Right cardiac atrium (tissue), 5 donors: ENCODE data around the gene CCDC78. TPM values are rescaled to one million over a fixed set of nuclear protein-coding genes. Genes with fewer than 3 reads are reported as not detected.

Experiments
- ATAC-seq, 2 donors: fragments of 200-7000 bp; cut with Tn5 transposase; one replicate each; pipeline versions ENCODE4 v1.8.0 to v1.9.1; 2020; ENCODE audit warnings: moderate library complexity in 2 of 2, mild to moderate bottlenecking in 1 of 2
- DNase-seq, 3 donors: peaks; one replicate each; pipeline ENCODE4 v3.0.0-alpha.2; 2020
- H3K27ac ChIP-seq: one replicate; pipeline ENCODE4 v1.5.1; 2013; ENCODE audit warnings: mild to moderate bottlenecking, low read length, control low read depth, moderate library complexity
- H3K27me3 ChIP-seq: one replicate; pipeline ENCODE4 v1.6.1; 2013; ENCODE audit not compliant: control insufficient read depth, insufficient read depth
- H3K4me1 ChIP-seq: one replicate; pipeline ENCODE4 v1.6.1; 2013; ENCODE audit warnings: low read length; ENCODE audit not compliant: control insufficient read depth, insufficient read depth
- H3K4me3 ChIP-seq: one replicate; pipeline ENCODE4 v1.5.1; 2013; ENCODE audit warnings: low read length, control low read depth
- H3K9me3 ChIP-seq: one replicate; pipeline ENCODE4 v1.6.1; 2013; ENCODE audit warnings: low read length; ENCODE audit not compliant: control insufficient read depth
- WGBS: extraction: QIAGEN DNeasy Blood & Tissue Kit; methylation state at CpG from one replicate; pipeline ENCODE4 v1.1.7; 2013; 5-methylcytosine and 5-hydroxymethylcytosine counted together
- intact Hi-C, 4 donors: fragments of 100-400 bp; cut with DNase I; formaldehyde crosslinking; loops; one replicate each; pipeline versions ENCODE4 v1.11.0 to v1.14.0; 2022 to 2023
- polyA plus RNA-seq: library from polyadenylated mRNA; stranded (reverse); fragments of 200-250 nt; gene quantifications from one replicate; pipeline ENCODE4 v1.2.3, GENCODE V29; 2013
- total RNA-seq, 4 donors: library from RNA; stranded (reverse); fragmentation: NEBNext Ultra II Directional; extraction: Animal tissue kit (Norgen Biotek cat#: 25700); gene quantifications; one replicate each; pipeline ENCODE4 v1.2.1, GENCODE V29; 2021
- donor health status: healthy with polysubstance abuse.
- donor health status: DM: no; HTN: yes; CAD: no.
- donor health status: DM: no; HTN: no; CAD: no.
- donor health status: DM: no; HTN: yes; CAD: no; lungs with severe emphysema.
- donor health status: DM: yes; HTN: yes; CAD: no.

CCDC78 gene
- total and polyA plus RNA-seq, 5 donors, result 0.36 to 0.97 (median 0.44) TPM; not detected in 1

- 93% methylated on average over 25 of the region's 25 CpGs for WGBS
- peak in 1 of 3 donors; percentile 29 for DNase-seq
- Histone ChIP-seq H3K4me1 (no peaks in the 10 kb centered on the region), H3K4me3 (no peak overlapping the region), H3K9me3 (no peaks in the 10 kb centered on the region), H3K27ac (no peak overlapping the region), H3K27me3 (no peaks in the 10 kb centered on the region)
- ATAC-seq, result no peak
- intact Hi-C loops, result no loop called here
Measured at GRCh38 chr16:734981-735881, 9.0 kb upstream of the CCDC78 start.

GRCh38 chr16:734208-734980 lies 8.2 kb upstream of the CCDC78 start:
- Histone ChIP-seq H3K9me3 (no peaks in the 10 kb centered on the region), H3K4me1 (no peaks in the 10 kb centered on the region), H3K27ac (no peak overlapping the region), H3K27me3 (no peaks in the 10 kb centered on the region), H3K4me3 (no peak overlapping the region)
- DNase-seq, result peak in 1 of 3 donors; percentile 48
- intact Hi-C loops, result no loop called here
- ATAC-seq, result no peak
- WGBS, result 89% methylated on average over 49 of the region's 49 CpGs

GRCh38 chr16:733382-734207 lies 7.4 kb upstream of the CCDC78 start:
- Histone ChIP-seq H3K27me3 (no peaks in the 10 kb centered on the region), H3K4me3 (no peak overlapping the region), H3K9me3 (no peaks in the 10 kb centered on the region), H3K4me1 (no peaks in the 10 kb centered on the region), H3K27ac (no peak overlapping the region)
- DNase-seq, result peak in 2 of 3 donors; percentile 62 to 71
- WGBS, result 81% methylated on average over 34 of the region's 34 CpGs
- no peak for ATAC-seq
- intact Hi-C loops, result no loop called here

- H3K27me3 ChIP-seq, result no peaks in the 10 kb centered on the region
- WGBS, result 91% methylated on average over 13 of the region's 13 CpGs
- no peak overlapping the region for H3K27ac ChIP-seq
- H3K4me3 ChIP-seq, result no peak overlapping the region
- DNase-seq (peak in 1 of 3 donors; percentile 31), ATAC-seq (no peak)
- intact Hi-C loops, result no loop called here
- H3K4me1 ChIP-seq, result no peaks in the 10 kb centered on the region
- H3K9me3 ChIP-seq, result no peaks in the 10 kb centered on the region
Measured at GRCh38 chr16:732936-733335, 6.7 kb upstream of the CCDC78 start.

- Histone ChIP-seq H3K9me3 (no peaks in the 10 kb centered on the region), H3K4me3 (no peak overlapping the region), H3K27ac (no peak overlapping the region), H3K4me1 (no peaks in the 10 kb centered on the region), H3K27me3 (no peaks in the 10 kb centered on the region)
- DNase-seq (peak in 1 of 3 donors; percentile 29), ATAC-seq (no peak)
- WGBS, result 92% methylated on average over 12 of the region's 12 CpGs
- intact Hi-C loops, result no loop called here
Measured at GRCh38 chr16:732332-732731, 6.1 kb upstream of the CCDC78 start.

- no peaks in the 10 kb centered on the region for H3K27me3 ChIP-seq
- no peaks in the 10 kb centered on the region for H3K4me1 ChIP-seq
- H3K9me3 ChIP-seq, result no peaks in the 10 kb centered on the region
- ATAC-seq (no peak), DNase-seq (peak in 1 of 3 donors; percentile 58)
- no peak overlapping the region for H3K27ac ChIP-seq
- intact Hi-C loops, result no loop called here
- 85% methylated on average over 22 of the region's 22 CpGs for WGBS
- H3K4me3 ChIP-seq, result no peak overlapping the region
Measured at GRCh38 chr16:730666-731509, 4.6 kb upstream of the CCDC78 start.

GRCh38 chr16:729768-730665 lies 3.8 kb upstream of the CCDC78 start:
- Histone ChIP-seq H3K27ac (no peak overlapping the region), H3K27me3 (no peaks in the 10 kb centered on the region), H3K9me3 (no peaks in the 10 kb centered on the region), H3K4me1 (no peaks in the 10 kb centered on the region), H3K4me3 (no peak overlapping the region)
- intact Hi-C loops, result no loop called here
- 88% methylated on average over 37 of the region's 37 CpGs for WGBS
- ATAC-seq (no peak), DNase-seq (no peak)

- Histone ChIP-seq H3K27ac (no peak overlapping the region), H3K27me3 (no peaks in the 10 kb centered on the region), H3K4me1 (no peaks in the 10 kb centered on the region), H3K4me3 (no peak overlapping the region), H3K9me3 (no peaks in the 10 kb centered on the region)
- WGBS, result 60% methylated on average over 55 of the region's 55 CpGs
- no peak for ATAC-seq
- intact Hi-C loops, result no loop called here
- DNase-seq, result peak in 1 of 3 donors; percentile 65
Measured at GRCh38 chr16:728890-729744, 2.9 kb upstream of the CCDC78 start.
